Endothelial cell of umbilical vein (primary cell): ENCODE measurements around the gene CCDC47. TPM values are rescaled to one million over a fixed set of nuclear protein-coding genes. Genes with fewer than 3 reads are reported as not detected.

Experiments
- BruUV-seq: library from RNA; stranded (reverse); fragments of 400-500 nt; replicated peaks from 2 replicates; lab custom pipeline; 2021; lab: Mats Ljungman, UMichigan
- CTCF ChIA-PET: fragments of 300-600, 350-600 bp; sonication (Branson Sonifier 250); formaldehyde crosslinking; loops from one replicate; lab custom pipeline; 2021; ENCODE audit warnings: antibody characterized with exemption, inconsistent platforms; lab: Charles Lee
- POLR2A ChIA-PET: fragments of 300-600, 350-600 bp; sonication (Branson Sonifier 250); formaldehyde crosslinking; loops from one replicate; lab custom pipeline; 2021; ENCODE audit warnings: antibody characterized with exemption, inconsistent platforms; lab: Charles Lee
- DNase-seq: peaks from one replicate; pipeline ENCODE4 v3.0.0-alpha.2; 2011; ENCODE audit warnings: low read depth, low spot score
- FAIRE-seq: peaks from 2 replicates; lab custom pipeline; 2011; peaks lifted over from hg19 to GRCh38; lab: Jason Lieb, UNC
- H2AFZ ChIP-seq: 2 replicates; pipeline ENCODE4 v1.6.0; 2012; ENCODE audit warnings: low read depth, low read length, control low read depth, inconsistent platforms
- H3K27ac ChIP-seq: 2 replicates; pipeline ENCODE4 v1.5.1; 2011; ENCODE audit warnings: low read depth, mild to moderate bottlenecking, control low read depth, low read length, moderate library complexity; ENCODE audit not compliant: insufficient read depth
- H3K27me3 ChIP-seq, 2 experiments: 2 replicates each; pipeline versions ENCODE4 v1.6.0 to v1.6.1; 2011; ENCODE audit warnings: low read length in 2 of 2, mixed read lengths in 1 of 2; ENCODE audit not compliant: control insufficient read depth in 2 of 2, insufficient read depth in 2 of 2
- H3K36me3 ChIP-seq, 2 experiments: 2 replicates in 1 of 2; 3 replicates in 1 of 2; pipeline ENCODE4 v1.5.1; 2011; ENCODE audit warnings: low read length in 2 of 2, mild to moderate bottlenecking in 1 of 2, moderate library complexity in 1 of 2; ENCODE audit not compliant: control insufficient read depth in 2 of 2, insufficient read depth in 2 of 2; ENCODE audit errors: extremely low read depth in 1 of 2
- H3K4me1 ChIP-seq: 3 replicates; pipeline ENCODE4 v1.5.1; 2011; ENCODE audit warnings: mild to moderate bottlenecking, low read length; ENCODE audit not compliant: control insufficient read depth, insufficient read depth; ENCODE audit errors: extremely low read depth
- H3K4me2 ChIP-seq: 2 replicates; pipeline ENCODE4 v1.6.1; 2011; ENCODE audit warnings: low read length, control low read depth, mixed read lengths; ENCODE audit not compliant: insufficient read depth
- H3K4me3 ChIP-seq, 3 experiments: fragments of 200-600 bp in 1 of 3; sonication (generic), shearing (Covaris generic) in 1 of 3; replicated peaks in 1 of 3; 2 replicates each; pipeline ENCODE4 v1.5.1; 2011 to 2016; ENCODE audit warnings: control low read depth in 3 of 3, low read length in 3 of 3, mild to moderate bottlenecking in 2 of 3, inconsistent platforms in 1 of 3, low read depth in 1 of 3, moderate library complexity in 1 of 3; ENCODE audit not compliant: insufficient read depth in 1 of 3
- H3K79me2 ChIP-seq: 2 replicates; pipeline ENCODE4 v1.6.0; 2012; ENCODE audit warnings: low read length, inconsistent platforms; ENCODE audit not compliant: control insufficient read depth, insufficient read depth
- H3K9ac ChIP-seq: replicated peaks from 2 replicates; pipeline ENCODE3; 2011; ENCODE audit warnings: low read length, control low read depth; ENCODE audit not compliant: insufficient read depth; ENCODE audit errors: extremely low read depth
- H3K9me1 ChIP-seq: replicated peaks from 3 replicates; pipeline ENCODE4 v1.6.0; 2011; ENCODE audit warnings: mild to moderate bottlenecking, low read length; ENCODE audit not compliant: control insufficient read depth, insufficient read depth; ENCODE audit errors: extremely low read depth
- H3K9me3 ChIP-seq: replicated peaks from 2 replicates; pipeline ENCODE4 v1.5.1; 2012; ENCODE audit warnings: low read length, inconsistent platforms; ENCODE audit not compliant: control insufficient read depth, insufficient read depth
- H4K20me1 ChIP-seq: replicated peaks from 2 replicates; pipeline ENCODE3; 2011; ENCODE audit warnings: mild to moderate bottlenecking, low read length; ENCODE audit not compliant: control insufficient read depth, insufficient read depth; ENCODE audit errors: extremely low read depth
- EZH2 ChIP-seq: IDR thresholded peaks from 2 replicates; pipeline ENCODE4 v1.6.1; 2012; ENCODE audit warnings: borderline replicate concordance, low read depth, mild to moderate bottlenecking, moderate library complexity, low read length, inconsistent platforms; ENCODE audit not compliant: severe bottlenecking
- FOS ChIP-seq: IDR thresholded peaks from 2 replicates; pipeline ENCODE4 v1.6.1; 2011; ENCODE audit warnings: mild to moderate bottlenecking, low read length, moderate library complexity, borderline replicate concordance; ENCODE audit not compliant: insufficient read depth
- GATA2 ChIP-seq: IDR thresholded peaks from 2 replicates; pipeline ENCODE4 v1.7.0; 2011; ENCODE audit warnings: low read depth, mild to moderate bottlenecking, moderate library complexity, mixed read lengths, low read length; ENCODE audit not compliant: insufficient read length, insufficient read depth
- JUN ChIP-seq: IDR thresholded peaks from 2 replicates; pipeline ENCODE4 v1.6.1; 2011; ENCODE audit warnings: borderline replicate concordance, low read depth; ENCODE audit not compliant: insufficient read length, insufficient read depth
- MYC ChIP-seq: IDR thresholded peaks from one replicate; pipeline ENCODE4 v1.6.1; 2011; ENCODE audit warnings: mild to moderate bottlenecking, low read depth, low read length
- POLR2A ChIP-seq: IDR thresholded peaks from 2 replicates; pipeline ENCODE4 v1.6.1; 2012; ENCODE audit warnings: low read depth, mild to moderate bottlenecking, control low read depth, low read length
- POLR2AphosphoS5 ChIP-seq: IDR thresholded peaks from 2 replicates; pipeline ENCODE4 v1.6.1; 2012; ENCODE audit warnings: low read depth, mild to moderate bottlenecking, control low read depth, low read length, moderate library complexity; ENCODE audit not compliant: insufficient read depth
- dilution Hi-C: fragments of 300-500 bp; cut with MboI; formaldehyde crosslinking; loops from one replicate; pipeline ENCODE4 v1.15.0; 2019; ENCODE audit warnings: low sequenced_read_pairs; ENCODE audit not compliant: extremely low pct_ligation_motif_present
- intact Hi-C: fragments of 100-400 bp; cut with micrococcal nuclease; formaldehyde crosslinking; loops from one replicate; pipeline ENCODE4 v1.10.0; 2022
- polyA plus RNA-seq, 4 experiments: library from polyadenylated mRNA; depleted of rRNA in 3 of 4; stranded (reverse) in 3 of 4; unstranded in 1 of 4; fragments of >200 nt; gene quantifications; 2 replicates each; pipeline versions ENCODE4 v1.2.1 to v1.2.3, GENCODE V29; 2011 to 2012; ENCODE audit warnings: missing spikeins in 1 of 4
- total RNA-seq: library from RNA; stranded (reverse); gene quantifications from 2 replicates; pipeline ENCODE4 v1.2.3, GENCODE V29; 2021
- TF ChIP-seq, protein P1 (sequence below), 2 donors: IDR thresholded peaks; 1 replicate in 1 of 2; 2 replicates in 1 of 2; pipeline ENCODE4 v1.5.1; 2011; ENCODE audit warnings: low read length in 2 of 2, mild to moderate bottlenecking in 2 of 2, moderate library complexity in 2 of 2, control low read depth in 1 of 2, inconsistent platforms in 1 of 2, low read depth in 1 of 2; ENCODE audit not compliant: insufficient read depth in 1 of 2; ENCODE audit errors: extremely low read depth in 1 of 2
- TF ChIP-seq, protein P2 (sequence below): IDR thresholded peaks from 2 replicates; pipeline ENCODE4 v1.6.1; 2011; ENCODE audit not compliant: insufficient read depth, insufficient read length

Gene CCDC47
- total and polyA plus RNA-seq, 2 donors (not counting 3 experiments of a cell fraction or from before 2014, with no cell fraction given) = 21.7 to 76.5 TPM

DNA sequence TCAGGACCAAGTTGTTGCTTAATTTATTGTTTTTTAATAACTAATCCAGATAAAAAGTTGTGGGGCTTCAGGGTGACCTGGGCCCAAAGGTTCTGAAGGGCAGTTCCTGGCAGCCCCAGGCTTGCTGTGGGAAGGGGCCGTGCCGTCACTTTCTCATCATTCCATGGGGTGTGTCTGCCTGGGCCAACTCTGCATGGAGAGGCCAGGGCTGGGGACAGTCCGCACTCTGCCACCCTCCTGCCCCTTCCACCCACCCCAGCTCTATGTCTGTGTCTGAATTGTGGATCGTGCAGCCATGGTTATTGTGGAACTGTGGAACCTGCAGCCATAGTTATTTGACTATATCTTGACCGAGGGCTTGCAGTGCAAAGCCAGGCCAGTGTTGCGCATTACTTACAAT lies 77.5 kb downstream of the CCDC47 start:
- no peak for TF ChIP-seq JUN
- no peak for TF ChIP-seq FOS
- TF ChIP-seq POLR2AphosphoS5 = no peak
- TF ChIP-seq, protein P1, sequence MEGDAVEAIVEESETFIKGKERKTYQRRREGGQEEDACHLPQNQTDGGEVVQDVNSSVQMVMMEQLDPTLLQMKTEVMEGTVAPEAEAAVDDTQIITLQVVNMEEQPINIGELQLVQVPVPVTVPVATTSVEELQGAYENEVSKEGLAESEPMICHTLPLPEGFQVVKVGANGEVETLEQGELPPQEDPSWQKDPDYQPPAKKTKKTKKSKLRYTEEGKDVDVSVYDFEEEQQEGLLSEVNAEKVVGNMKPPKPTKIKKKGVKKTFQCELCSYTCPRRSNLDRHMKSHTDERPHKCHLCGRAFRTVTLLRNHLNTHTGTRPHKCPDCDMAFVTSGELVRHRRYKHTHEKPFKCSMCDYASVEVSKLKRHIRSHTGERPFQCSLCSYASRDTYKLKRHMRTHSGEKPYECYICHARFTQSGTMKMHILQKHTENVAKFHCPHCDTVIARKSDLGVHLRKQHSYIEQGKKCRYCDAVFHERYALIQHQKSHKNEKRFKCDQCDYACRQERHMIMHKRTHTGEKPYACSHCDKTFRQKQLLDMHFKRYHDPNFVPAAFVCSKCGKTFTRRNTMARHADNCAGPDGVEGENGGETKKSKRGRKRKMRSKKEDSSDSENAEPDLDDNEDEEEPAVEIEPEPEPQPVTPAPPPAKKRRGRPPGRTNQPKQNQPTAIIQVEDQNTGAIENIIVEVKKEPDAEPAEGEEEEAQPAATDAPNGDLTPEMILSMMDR (IDR thresholded peaks at IDR 0.05; ENCODE audit: extremely low read depth in 1 of 2, insufficient read depth in 1 of 2, low read depth in 1 of 2, low read length in 2 of 2) = no peak
- no peak for TF ChIP-seq EZH2
- TF ChIP-seq GATA2 = no peak
- TF ChIP-seq, protein P2, sequence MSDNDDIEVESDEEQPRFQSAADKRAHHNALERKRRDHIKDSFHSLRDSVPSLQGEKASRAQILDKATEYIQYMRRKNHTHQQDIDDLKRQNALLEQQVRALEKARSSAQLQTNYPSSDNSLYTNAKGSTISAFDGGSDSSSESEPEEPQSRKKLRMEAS = no peak
- no peak for TF ChIP-seq POLR2A
- no peak for TF ChIP-seq MYC
- no peak overlapping the region for H3K9ac ChIP-seq
- H3K36me3 ChIP-seq = peaks cover 0 to 36% of the 10 kb centered on the region in 2 experiments
- ChIA-PET CTCF (interaction anchor here (0.9 to 6.6 kb wide), 9 partner anchors 8 to 271 kb away, joined by 3 to 36 read pairs (median 7); no protein-coding TSS in a partner anchor), POLR2A (no interaction called here)
- peaks cover 2% of the 10 kb centered on the region for H3K79me2 ChIP-seq
- H2AFZ ChIP-seq = no peak overlapping the region
- H3K27ac ChIP-seq = no peak overlapping the region
- no peak overlapping the region for H3K4me3 ChIP-seq
- peaks cover 12% of the 10 kb centered on the region for H3K4me1 ChIP-seq
- H3K27me3 ChIP-seq = no peaks in the 10 kb centered on the region
- intact Hi-C loops (loop anchor here (1.0 kb wide), 1 partner anchor 271 kb away; no protein-coding TSS in a partner anchor), dilution Hi-C loops (no loop called here)
- BruUV-seq = no TSS peak
- FAIRE-seq (no peak), DNase-seq (no peak)
- H3K9me1 ChIP-seq = no peaks in the 10 kb centered on the region
- H4K20me1 ChIP-seq = no peaks in the 10 kb centered on the region
- no peaks in the 10 kb centered on the region for H3K9me3 ChIP-seq
- H3K4me2 ChIP-seq = no peak overlapping the region

Other genes with a start within 250 kb of the CCDC47 start
- gene DCAF7, start 223.1 kb downstream of the CCDC47 start, total RNA-seq = 89.6 and 100 TPM in 2 replicates
- 82.8 and 88.2 TPM in 2 replicates for gene DCAF7, start 223.1 kb downstream of the CCDC47 start, polyA plus RNA-seq
- 26.1 and 31.7 TPM in 2 replicates for gene TACO1, start 172.7 kb downstream of the CCDC47 start, total RNA-seq
- 23.9 and 24.7 TPM in 2 replicates for gene TACO1, start 172.7 kb downstream of the CCDC47 start, polyA plus RNA-seq
- gene MAP3K3, start 151.2 kb downstream of the CCDC47 start, total RNA-seq = 81.0 and 91.4 TPM in 2 replicates
- gene MAP3K3, start 151.2 kb downstream of the CCDC47 start, polyA plus RNA-seq = 47.4 and 56.6 TPM in 2 replicates
- gene LIMD2, start 73.5 kb downstream of the CCDC47 start, total RNA-seq = 69.0 TPM in 2 replicates
- 83.9 and 99.9 TPM in 2 replicates for gene LIMD2, start 73.5 kb downstream of the CCDC47 start, polyA plus RNA-seq
- 47.0 and 49.6 TPM in 2 replicates for gene STRADA, start 31.8 kb downstream of the CCDC47 start, total RNA-seq
- 53.6 and 55.1 TPM in 2 replicates for gene STRADA, start 31.8 kb downstream of the CCDC47 start, polyA plus RNA-seq
- 111 and 124 TPM in 2 replicates for gene DDX42, start 573 bp upstream of the CCDC47 start, total RNA-seq
- 36.8 and 48.1 TPM in 2 replicates for gene DDX42, start 573 bp upstream of the CCDC47 start, polyA plus RNA-seq
- 179 TPM in 2 replicates for gene PSMC5, start 53.8 kb upstream of the CCDC47 start, total RNA-seq
- gene PSMC5, start 53.8 kb upstream of the CCDC47 start, polyA plus RNA-seq = 170 and 236 TPM in 2 replicates
- 50.2 and 60.2 TPM in 2 replicates for gene FTSJ3, start 54.1 kb upstream of the CCDC47 start, total RNA-seq
- gene FTSJ3, start 54.1 kb upstream of the CCDC47 start, polyA plus RNA-seq = 27.3 and 42.1 TPM in 2 replicates
- gene SMARCD2, start 69.1 kb upstream of the CCDC47 start, total RNA-seq = 50.3 and 51.2 TPM in 2 replicates
- gene SMARCD2, start 69.1 kb upstream of the CCDC47 start, polyA plus RNA-seq = 55.7 and 62.8 TPM in 2 replicates
- not detected in 2 replicates for gene CSH2, start 100.1 kb upstream of the CCDC47 start, total RNA-seq
- gene CSH2, start 100.1 kb upstream of the CCDC47 start, polyA plus RNA-seq = not detected in 2 replicates
- gene GH2, start 108.3 kb upstream of the CCDC47 start, total RNA-seq = not detected in 2 replicates
- not detected in 2 replicates for gene GH2, start 108.3 kb upstream of the CCDC47 start, polyA plus RNA-seq
- gene CSH1, start 123.0 kb upstream of the CCDC47 start, total RNA-seq = not detected in 2 replicates
- not detected in 2 replicates for gene CSH1, start 123.0 kb upstream of the CCDC47 start, polyA plus RNA-seq
- not detected in 2 replicates for gene CSHL1, start 137.7 kb upstream of the CCDC47 start, total RNA-seq
- not detected in 2 replicates for gene CSHL1, start 137.7 kb upstream of the CCDC47 start, polyA plus RNA-seq
- not detected in 2 replicates for gene GH1, start 145.2 kb upstream of the CCDC47 start, total RNA-seq
- not detected in 2 replicates for gene GH1, start 145.2 kb upstream of the CCDC47 start, polyA plus RNA-seq
- gene CD79B, start 158.7 kb upstream of the CCDC47 start, total RNA-seq = 0.60 and 2.1 TPM in 2 replicates
- 2.2 and 3.9 TPM in 2 replicates for gene CD79B, start 158.7 kb upstream of the CCDC47 start, polyA plus RNA-seq
- 0.40 TPM in 1 of 2 replicates, not detected in the other for gene SCN4A, start 199.3 kb upstream of the CCDC47 start, total RNA-seq
- 0.01 and 0.02 TPM in 2 replicates for gene SCN4A, start 199.3 kb upstream of the CCDC47 start, polyA plus RNA-seq
- gene PRR29, start 224.8 kb upstream of the CCDC47 start, total RNA-seq = 0.78 and 1.2 TPM in 2 replicates
- 0.39 and 0.60 TPM in 2 replicates for gene PRR29, start 224.8 kb upstream of the CCDC47 start, polyA plus RNA-seq
- 514 and 586 TPM in 2 replicates for gene ICAM2, start 247.0 kb upstream of the CCDC47 start, total RNA-seq
- 2,377 and 2,759 TPM in 2 replicates for gene ICAM2, start 247.0 kb upstream of the CCDC47 start, polyA plus RNA-seq